ENCODE results near the gene ZNF22. TPM values are rescaled to one million over a fixed set of nuclear protein-coding genes. Genes with fewer than 3 reads are reported as not detected.

Gene ZNF22
- total and polyA plus RNA-seq, 9 donors: 19.4 to 38.0 (median 27.4) TPM

DNA sequence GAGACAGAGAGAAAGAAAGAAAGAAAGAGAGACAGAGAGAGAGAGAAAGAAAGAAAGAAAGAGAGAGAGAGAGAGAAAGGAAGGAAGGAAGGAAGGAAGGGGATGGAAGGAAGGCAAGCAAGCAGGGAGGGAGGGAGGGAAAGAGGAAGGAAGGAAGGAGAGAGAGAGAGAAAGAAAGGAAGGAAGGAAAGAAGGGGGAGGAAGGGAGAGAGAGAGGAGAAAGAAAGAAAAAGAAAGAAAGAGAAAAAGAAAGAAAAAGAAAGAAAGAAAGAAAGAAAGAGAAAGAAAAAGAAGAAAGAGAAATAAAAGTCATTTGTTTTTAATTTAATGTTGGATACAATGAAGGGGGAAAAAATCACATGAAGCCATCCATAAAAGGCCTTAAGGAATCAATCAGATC lies 45.8 kb upstream of the ZNF22 start:
- intact Hi-C loops (cut with DNase I): loop anchor here in 1 of 4 donors (5.0 kb wide), 1 partner anchor 78 kb away; no protein-coding TSS in a partner anchor
- H3K4me1 ChIP-seq (ENCODE audit: insufficient read depth): peaks cover 7% of the 10 kb centered on the region
- H3K27ac ChIP-seq: no peak overlapping the region

GRCh38 chr10:44955413-44956070 lies 45.2 kb upstream of the ZNF22 start:
- WGBS, 3 donors: 77 to 88% (median 85%) methylated on average over 8 of the region's 8 CpGs
- H3K27me3 ChIP-seq: no peaks in the 10 kb centered on the region
- H3K27ac ChIP-seq: no peak overlapping the region
- TF ChIP-seq EP300 (IDR thresholded peaks at IDR 0.05) (no peak), CTCF (IDR thresholded peaks at IDR 0.05) (no peak), POLR2A (IDR thresholded peaks at IDR 0.05) (no peak)
- intact Hi-C loops (cut with DNase I): loop anchor here in 1 of 4 donors (5.0 kb wide), 1 partner anchor 78 kb away; no protein-coding TSS in a partner anchor
- H3K4me3 ChIP-seq: no peak overlapping the region
- no peaks in the 10 kb centered on the region for H3K9me3 ChIP-seq
- no peaks in the 10 kb centered on the region for H3K36me3 ChIP-seq
- peak in 1 of 5 donors; percentile 1 for DNase-seq
- H3K4me1 ChIP-seq (ENCODE audit: insufficient read depth): peaks cover 9% of the 10 kb centered on the region

More for the DNA sequence above, 45.8 kb upstream of the ZNF22 start:
- Histone ChIP-seq H3K4me3 (no peak overlapping the region), H3K27me3 (no peaks in the 10 kb centered on the region), H3K9me3 (no peaks in the 10 kb centered on the region), H3K36me3 (no peaks in the 10 kb centered on the region)
- no peak for DNase-seq
- TF ChIP-seq EP300 (IDR thresholded peaks at IDR 0.05) (no peak), CTCF (IDR thresholded peaks at IDR 0.05) (no peak), POLR2A (IDR thresholded peaks at IDR 0.05) (no peak)

DNA sequence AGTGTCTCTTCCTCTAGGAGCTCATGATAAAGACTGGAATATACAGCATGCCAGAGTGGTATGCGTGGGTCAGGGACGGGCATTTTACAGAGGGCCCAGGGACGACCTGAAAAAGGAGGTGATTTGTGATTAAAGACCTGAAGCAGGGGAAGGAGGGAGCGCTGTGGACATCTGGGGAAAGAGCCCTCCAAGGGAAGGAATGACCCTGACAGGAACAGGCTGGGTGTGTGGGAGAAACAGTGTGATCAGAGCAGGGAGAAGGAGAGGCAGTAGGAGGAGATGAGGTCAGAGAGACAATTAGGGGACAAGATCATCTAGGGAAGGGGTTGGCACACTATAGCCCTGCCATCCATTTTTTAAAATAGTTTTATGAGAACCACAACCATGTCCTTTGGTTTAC lies 44.5 kb upstream of the ZNF22 start:
- peaks cover 9% of the 10 kb centered on the region for H3K4me1 ChIP-seq (ENCODE audit: insufficient read depth)
- H3K9me3 ChIP-seq: no peaks in the 10 kb centered on the region
- no peak overlapping the region for H3K4me3 ChIP-seq
- intact Hi-C loops (cut with DNase I): loop anchor here in 1 of 4 donors (5.0 kb wide), 1 partner anchor 79 kb away; no protein-coding TSS in a partner anchor
- no peaks in the 10 kb centered on the region for H3K36me3 ChIP-seq
- H3K27me3 ChIP-seq: no peaks in the 10 kb centered on the region
- peak in 1 of 5 donors; percentile 1 for DNase-seq
- TF ChIP-seq POLR2A (IDR thresholded peaks at IDR 0.05) (no peak), EP300 (IDR thresholded peaks at IDR 0.05) (no peak), CTCF (IDR thresholded peaks at IDR 0.05) (no peak)
- H3K27ac ChIP-seq: no peak overlapping the region
- WGBS, 3 donors: 86 to 93% (median 90%) methylated on average over 4 of the region's 4 CpGs

GRCh38 chr10:44956717-44957706 lies 43.7 kb upstream of the ZNF22 start:
- DNase-seq: peak in 1 of 5 donors; percentile 0
- peaks cover 9% of the 10 kb centered on the region for H3K4me1 ChIP-seq (ENCODE audit: insufficient read depth)
- WGBS, 3 donors: 89 to 93% (median 92%) methylated on average over 4 of the region's 4 CpGs
- intact Hi-C loops (cut with DNase I): loop anchor here in 1 of 4 donors (5.0 kb wide), 1 partner anchor 80 kb away; no protein-coding TSS in a partner anchor
- no peaks in the 10 kb centered on the region for H3K36me3 ChIP-seq
- H3K27me3 ChIP-seq: no peaks in the 10 kb centered on the region
- TF ChIP-seq EP300 (IDR thresholded peaks at IDR 0.05): no peak
- no peak for TF ChIP-seq CTCF (IDR thresholded peaks at IDR 0.05)
- no peak for TF ChIP-seq POLR2A (IDR thresholded peaks at IDR 0.05)
- H3K27ac ChIP-seq: no peak overlapping the region
- H3K9me3 ChIP-seq: no peaks in the 10 kb centered on the region
- no peak overlapping the region for H3K4me3 ChIP-seq
